Activated effector memory CD4-positive, alpha-beta T cell treated with anti-CD3 and anti-CD28 coated beads, Interleukin-2, amount 50 U/mL, for 16 hours (primary cell): ENCODE results near the gene MORC3.
"Not testable (repeated sequence)": the region's sequence is repeated elsewhere in the genome, so short reads cannot be mapped to it uniquely, and the experiment has no call there.

Experiments
- DNase-seq: peaks from one replicate; pipeline ENCODE4 v3.0.0-alpha.2; 2020

Gene MORC3

DNA sequence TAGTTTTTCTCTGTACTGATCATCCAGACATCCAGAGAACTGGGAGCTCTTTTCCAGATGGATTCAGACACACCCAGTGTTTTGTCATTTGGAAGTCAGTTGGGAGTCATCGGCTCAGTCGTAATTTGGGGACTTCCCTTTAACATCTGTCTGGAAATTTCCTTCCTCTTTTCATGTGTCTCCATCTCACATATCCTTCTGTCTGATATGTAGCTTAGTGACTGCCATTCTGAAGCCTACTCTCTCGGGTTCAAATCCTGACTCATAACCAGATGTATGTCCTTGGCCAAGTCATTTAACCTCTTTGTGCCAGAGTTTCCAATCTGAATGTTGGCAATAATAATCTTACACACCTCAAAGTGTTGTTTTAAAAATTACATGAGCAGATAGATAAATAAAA lies 3.0 kb downstream of the MORC3 start:
- no peak for DNase-seq

DNA sequence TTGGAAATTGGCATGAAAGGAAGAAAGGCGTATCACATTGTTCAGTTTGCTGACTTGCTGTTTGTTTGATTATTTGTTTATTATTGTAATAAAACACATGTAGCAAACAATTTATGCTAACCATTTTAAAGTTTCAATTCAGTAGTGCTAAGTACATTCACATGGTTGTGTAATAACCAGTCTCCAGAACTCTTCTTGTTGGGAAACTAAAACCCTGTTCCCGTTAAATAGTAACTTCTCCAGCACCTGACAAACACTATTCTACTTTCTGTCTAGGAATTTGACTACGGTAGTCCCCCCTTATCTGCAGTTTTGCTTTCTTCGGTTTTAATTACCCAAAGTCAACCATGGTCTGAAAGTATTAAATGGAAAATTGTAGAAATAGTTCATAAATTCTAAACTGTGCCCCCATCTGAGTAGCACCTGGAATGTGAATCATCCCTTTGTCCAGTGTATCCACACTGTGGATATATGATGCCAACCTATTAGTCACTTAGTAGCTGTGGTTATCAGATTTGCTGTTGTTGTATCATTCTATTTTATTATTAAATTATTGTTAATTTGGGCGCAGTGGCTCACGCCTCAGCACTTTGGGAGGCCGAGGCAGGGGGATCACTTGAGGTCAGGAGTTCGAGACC lies 5.5 kb downstream of the MORC3 start:
- DNase-seq, result no peak

DNA sequence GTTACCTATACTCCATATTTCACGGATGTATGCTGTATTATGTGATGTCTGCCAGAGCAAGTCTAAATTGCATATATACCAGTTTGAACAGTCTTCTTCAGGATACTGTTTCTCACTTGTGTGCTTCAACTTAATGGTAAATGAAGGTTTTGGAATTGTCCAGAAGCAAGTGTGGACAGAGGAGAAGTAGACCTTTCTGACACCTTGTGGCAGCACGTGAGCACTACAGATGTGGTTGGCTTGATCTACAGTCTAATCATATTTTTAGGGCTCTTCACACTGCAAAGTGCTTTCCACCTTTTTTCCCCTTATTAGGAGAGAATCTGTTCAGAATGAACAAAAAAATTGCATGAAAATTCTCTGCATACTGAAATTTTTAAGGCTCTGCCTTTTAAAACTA lies 10.9 kb downstream of the MORC3 start:
- DNase-seq, result peak; percentile 79

DNA sequence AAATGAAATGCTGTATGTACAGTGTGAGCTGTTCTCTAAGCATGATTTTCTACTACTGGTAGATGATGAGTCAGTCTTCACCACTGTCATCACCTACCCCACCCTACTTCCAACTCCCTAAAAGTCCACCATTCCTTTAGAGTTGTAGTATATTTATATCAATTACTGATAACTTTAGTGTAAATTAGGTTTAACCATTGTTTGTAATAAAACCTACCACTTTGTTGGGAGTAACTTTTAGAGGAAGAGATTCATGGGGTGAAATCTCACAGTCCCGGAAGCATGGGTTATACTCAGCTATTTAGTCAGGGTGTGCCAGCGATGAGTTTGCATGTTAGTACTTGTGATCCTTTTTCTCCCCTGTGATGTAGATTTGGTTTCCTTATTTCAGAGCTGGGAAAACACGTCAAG lies 17.1 kb downstream of the MORC3 start:
- no peak for DNase-seq

DNA sequence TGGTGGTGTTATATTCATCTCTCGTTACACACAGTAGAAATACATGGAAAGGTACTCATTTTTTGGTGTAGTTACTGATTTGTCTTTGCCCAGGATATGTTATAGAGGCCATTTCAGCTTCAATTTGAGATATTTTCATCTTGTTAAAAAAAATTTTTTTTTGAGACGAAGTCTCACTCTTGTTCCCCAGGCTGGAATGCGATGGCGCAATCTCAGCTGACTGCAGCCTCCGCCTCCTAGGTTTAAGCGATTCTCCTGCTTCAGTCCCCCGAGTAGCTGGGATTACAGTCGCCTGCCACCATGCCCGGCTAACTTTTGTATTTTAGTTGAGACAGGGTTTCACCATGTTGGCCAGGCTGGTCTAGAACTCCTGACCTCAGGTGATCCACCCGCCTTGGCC lies 19.0 kb downstream of the MORC3 start:
- no peak for DNase-seq

DNA sequence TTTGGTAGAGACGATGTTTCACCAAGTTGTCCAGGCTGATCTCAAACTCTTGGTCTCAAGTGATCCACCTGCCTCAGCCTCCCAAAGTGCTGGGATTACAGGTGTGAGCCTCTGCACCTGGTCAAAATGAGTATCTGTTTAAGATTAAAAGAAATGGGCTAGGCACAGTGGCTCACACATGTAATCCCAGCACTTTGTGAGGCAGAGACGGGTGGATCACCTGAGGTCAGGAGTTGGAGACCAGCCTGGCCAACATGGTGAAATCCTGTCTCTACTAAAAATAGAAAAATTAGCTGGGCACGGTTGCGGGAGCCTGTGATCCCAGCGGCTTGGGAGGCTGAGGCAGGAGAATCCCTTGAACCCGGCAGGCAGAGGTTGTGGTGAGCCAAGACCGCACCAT lies 22.6 kb downstream of the MORC3 start:
- not testable (repeated sequence) for DNase-seq

DNA sequence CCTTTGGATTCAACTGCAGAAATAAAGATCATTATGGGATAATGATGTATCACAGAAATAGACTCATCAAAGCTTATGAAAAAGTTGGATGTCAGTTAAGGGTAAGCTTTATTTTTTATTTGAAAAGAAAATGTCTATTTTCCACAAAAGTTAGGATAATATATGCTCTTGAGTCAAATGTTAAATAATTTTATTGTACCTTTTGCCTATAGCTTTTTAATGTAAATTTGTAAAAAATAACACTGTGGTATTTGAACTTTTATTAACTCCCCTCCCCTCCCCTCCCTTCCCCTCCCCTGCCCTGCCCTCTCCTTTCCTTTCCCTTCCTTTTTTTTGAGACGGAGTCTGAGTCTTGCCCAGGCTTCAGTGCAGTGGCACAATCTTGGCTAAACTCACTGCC lies 24.9 kb downstream of the MORC3 start:
- no peak for DNase-seq

DNA sequence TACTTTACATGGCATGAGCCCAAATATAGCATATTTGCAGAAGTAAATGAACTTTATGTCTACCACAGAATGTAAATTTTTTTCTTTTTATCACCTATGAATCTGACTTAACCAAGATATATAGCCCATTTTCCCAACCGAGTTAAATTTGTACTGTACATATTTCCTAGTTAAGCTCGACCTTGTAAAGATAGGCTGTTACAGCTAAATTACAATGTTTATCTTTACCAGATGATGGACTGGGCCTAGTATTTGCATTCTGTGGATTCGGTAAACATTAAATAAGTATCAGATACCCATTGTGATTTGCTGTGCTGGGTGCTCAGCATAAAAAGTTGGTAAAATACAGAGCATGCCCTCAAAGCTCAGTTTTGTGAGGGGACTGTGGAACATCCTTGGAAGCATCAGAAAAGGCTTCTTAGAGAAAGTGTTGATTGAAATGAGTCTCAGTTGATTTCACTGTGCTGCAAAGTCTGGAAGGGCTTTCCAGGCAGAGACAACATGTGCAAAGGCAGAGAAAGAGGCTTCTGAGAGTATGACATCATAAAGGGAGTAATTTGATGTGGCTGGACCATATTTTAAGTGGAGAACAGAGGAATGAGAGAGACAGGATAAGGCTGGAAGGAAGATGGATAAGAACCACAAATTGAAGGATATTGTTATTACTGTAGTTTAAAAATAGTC lies 27.4 kb downstream of the MORC3 start:
- DNase-seq, result no peak

DNA sequence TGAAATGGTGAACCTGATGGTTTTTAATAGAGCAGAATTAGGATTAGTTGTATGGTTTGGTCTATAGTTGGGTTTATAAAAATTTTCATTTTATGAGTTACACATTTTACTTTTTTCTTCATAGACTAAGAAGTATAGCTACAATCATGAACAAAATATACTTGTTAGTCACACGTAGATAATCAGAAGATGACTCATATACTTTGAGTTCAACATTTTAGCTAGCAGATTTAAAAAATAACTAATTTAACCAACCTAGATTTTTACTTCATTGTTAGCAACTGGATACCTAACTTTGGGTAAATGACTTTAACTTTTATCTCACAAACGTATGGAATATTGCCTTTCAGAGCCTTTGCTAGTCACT lies 27.9 kb downstream of the MORC3 start:
- no peak for DNase-seq

DNA sequence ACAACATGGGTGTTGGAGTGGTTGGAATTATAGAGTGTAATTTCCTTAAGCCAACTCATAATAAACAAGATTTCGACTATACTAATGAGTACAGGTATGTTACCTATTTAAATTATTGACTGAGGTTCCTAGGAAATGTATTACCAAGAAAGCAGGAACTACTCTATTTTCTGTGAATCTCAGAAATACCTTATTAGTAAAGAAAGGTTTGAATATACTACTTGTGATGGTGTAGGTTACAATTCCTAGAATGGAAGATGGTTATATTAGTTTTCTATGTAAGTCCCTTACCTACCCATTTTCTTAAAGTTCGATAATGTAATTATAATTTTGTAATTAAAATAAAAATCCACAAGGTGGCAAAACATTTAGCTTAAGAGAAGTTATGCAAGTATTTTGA lies 29.3 kb downstream of the MORC3 start:
- DNase-seq, result no peak

DNA sequence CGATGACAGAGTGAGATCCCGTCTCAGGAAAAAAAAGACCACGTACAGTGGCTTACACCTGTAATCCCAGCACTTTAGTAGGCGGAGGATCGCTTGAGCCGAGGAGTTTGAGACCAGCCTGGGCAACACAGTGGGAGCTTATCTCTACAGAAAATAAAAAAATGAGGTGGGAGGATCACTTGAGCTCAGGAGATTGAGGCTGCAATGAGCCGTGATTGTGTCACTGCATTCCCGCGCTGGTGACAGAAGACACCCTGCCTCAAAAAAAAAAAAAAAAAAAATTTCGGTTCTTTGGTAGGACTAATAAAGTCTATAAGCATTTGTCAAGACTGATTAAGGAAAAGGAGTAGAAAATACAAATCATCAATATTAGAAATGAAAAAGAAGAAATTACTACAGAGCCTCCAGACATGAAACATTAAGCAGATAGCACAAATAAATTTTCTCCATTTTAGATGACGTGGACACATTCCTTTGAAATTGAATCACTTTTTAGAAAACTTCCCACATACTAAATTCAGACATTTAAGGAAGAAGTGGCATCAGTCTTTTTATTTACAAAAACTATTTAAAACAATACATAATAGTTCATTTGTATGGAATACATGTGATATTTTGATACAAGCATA lies 30.4 kb downstream of the MORC3 start:
- no peak for DNase-seq

DNA sequence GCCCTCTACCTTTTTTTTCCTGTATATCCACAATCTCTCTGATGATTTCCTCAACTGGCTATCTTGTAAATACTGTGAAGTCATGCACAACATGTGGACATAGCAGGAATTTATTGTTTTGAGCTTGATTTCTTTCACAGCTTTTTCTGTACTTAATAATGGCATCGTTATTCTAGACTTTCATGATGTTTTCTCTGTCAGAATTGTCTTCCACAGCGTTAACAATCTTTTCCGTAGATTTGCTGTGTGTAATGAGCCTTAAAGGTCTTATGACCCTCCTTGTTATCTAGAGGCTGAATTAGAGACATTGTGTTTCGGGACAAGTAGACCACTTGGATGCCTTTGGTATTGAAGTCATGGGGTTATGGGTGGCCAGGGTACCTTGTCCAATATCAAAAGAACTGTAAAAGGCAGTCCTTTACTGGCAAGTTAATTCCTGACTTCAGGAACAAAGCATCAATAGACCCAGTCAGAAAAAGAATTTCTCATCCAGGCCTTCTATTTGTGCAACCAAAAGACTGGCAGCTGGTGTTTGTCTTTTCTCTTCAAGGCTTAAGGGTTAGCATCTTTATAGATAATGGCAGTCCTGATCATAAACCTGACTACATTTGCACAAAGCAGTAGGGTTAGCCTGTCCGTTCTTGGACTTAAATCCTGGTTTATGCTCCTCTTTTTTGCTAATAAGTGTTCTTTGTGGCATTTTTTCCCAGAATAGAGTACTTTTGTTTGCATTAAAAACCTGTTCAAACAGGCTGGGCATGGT lies 35.1 kb downstream of the MORC3 start:
- DNase-seq, result no peak

DNA sequence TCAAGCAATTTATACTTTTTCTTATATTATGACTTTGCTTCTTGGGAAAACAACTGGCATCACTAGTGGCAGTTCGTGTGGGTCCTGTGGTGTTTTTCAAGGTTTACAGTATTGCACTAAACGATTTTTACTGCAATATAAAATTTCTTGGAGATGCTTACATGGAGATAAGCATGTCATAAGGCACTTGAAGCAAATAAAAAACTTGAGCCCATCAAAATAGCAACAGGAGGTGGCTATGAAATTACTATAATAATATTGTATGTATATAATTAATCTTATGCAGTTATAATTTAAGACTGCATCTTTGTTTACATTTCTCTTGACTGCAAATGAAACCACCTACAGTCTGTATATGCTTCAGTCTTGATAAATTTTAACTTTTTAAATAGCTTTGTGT lies 35.9 kb downstream of the MORC3 start:
- DNase-seq, result no peak

DNA sequence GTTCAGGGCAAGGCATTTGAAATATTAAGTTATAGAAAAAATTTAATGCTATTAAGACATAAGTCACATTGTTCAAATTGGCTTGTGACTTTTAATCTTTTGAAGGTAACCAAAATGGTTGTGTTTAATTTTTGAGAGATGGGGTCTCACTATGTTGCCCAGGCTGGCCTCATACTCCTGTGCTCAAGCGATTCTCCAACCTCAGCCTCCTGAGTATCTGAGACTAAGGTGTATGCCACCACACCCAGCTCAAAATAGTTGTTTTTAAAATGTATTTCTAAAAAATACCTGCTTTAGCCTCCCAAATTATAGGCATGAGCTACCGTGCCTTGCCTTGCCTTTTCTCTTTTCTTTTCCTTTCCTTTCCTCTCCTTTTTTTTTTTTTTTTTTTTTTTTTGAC lies 39.2 kb downstream of the MORC3 start:
- DNase-seq, result no peak

DNA sequence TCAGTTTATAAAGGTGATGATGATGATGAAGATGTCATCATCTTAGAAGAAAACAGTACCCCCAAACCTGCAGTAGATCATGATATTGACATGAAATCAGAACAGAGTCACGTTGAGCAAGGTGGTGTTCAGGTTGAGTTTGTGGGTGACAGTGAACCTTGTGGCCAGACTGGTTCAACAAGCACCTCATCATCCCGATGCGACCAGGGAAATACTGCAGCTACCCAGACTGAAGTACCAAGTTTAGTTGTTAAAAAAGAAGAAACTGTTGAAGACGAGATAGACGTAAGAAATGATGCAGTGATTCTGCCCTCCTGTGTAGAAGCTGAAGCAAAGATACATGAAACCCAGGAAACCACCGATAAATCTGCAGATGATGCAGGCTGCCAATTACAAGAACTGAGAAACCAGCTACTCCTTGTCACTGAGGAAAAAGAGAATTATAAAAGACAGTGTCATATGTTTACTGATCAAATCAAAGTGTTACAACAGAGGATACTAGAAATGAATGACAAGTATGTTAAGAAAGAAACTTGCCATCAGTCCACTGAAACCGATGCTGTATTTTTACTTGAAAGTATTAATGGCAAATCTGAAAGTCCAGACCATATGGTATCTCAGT lies 49.2 kb downstream of the MORC3 start:
- no peak for DNase-seq

DNA sequence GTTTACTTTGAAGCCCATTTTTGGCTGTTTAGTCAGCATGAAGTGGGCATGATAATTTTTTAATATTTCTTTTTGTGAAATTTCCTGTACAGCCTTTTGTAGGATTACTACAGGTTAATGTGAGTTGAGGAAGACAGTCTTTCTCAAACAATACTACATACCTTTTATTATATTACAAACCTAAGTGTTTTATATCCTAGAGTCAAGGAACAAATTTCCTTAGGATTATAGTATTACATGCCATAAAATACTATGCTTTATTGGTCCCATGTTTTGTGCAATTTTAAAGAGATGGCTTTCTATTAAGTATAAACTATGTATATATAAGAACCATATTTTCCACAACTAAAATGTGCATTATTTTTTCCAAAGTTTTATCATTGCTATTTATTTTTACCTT lies 56.0 kb downstream of the MORC3 start:
- DNase-seq, result no peak

DNA sequence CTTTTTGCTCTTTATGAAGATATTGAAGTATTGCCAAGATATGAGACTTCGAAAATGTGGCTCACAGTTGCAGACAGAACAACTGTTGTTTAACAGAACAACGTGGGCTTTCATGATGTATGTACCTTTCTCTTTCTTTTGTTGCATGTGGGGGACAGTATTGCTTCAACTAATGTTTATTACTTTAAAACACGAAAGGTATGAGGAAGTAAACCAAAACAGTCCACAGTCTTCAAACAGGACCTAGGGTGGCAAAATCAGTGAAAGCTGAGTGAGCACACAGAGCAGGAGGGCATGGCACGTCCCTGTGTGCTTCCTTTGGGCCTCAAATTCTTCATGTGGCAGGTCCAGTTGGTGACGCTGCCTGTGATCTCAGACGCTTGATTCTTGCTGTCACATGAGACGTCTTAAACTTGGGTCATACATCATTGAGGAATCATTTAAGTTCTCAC lies 57.4 kb downstream of the MORC3 start:
- no peak for DNase-seq

DNA sequence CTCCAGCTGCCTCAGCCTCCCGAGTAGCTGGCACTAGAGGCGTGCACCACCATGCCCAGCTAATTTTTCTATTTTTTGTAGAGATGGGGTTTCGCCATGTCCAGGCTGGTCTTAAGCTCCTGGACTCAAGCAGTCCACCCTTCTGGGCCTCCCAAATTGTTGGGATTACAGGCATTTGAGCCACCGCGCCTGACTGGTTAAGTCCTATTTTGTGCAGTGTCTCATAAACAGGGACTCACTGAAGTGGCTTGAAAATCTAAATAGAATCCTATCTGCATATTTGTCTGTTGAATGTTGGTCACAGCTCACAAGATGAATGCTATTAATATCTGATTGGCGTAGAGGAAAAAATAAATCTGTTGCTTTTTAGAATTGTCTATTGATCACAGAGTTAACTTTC lies 59.3 kb downstream of the MORC3 start:
- DNase-seq, result no peak

DNA sequence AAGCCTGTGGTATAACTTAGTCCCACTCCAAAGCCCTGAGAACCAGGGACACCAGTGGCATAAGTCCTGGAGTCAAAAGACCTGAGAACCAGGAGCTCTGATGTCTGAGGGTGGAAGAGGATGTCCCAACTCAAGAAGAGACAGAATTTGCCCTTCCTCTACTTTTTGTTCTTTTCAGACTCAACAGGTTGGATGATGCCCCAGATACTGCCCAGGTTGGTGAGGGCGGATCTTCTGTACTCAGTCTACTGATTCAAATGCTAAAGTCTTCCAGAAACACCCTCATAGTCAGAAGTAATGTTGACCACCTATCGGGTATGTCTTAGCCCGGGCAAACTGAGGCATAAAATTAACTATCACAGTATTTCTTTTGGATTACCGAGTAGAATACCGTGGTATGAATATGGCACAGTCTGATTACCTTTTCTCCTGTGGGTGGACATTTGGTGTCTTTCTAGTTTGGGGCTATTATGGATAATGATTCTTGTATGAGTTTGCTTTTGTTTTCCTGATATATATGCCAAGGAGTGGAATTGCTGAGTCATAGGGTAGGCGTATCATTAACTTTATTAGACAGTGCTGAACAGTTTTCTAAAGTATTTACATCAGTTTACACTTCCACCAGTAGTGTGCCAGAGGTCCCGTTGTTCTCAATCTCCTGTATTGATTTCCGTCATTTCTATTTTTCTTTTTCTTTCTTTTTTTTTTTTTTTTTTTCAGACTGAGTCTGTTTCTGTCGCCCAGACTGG lies 62.0 kb downstream of the MORC3 start:
- DNase-seq, result no peak

DNA sequence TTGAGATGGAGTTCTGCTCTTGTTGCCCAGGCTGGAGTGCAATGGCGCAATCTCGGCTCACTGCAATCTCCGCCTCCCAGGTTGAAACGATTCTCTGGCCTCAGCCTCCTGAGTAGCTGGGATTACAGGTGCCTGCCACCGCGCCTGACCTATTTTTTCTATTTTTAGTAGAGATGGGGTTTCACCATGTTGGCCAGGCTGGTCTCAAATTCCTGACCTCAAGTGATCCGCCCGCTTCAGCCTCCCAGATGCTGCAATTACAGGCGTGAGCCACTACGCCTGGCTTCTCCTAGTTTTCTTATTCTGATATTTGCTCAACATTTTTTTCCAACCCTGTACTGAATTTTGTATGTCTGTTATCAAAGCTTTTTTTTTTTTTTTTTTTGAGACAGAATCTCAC lies 62.7 kb downstream of the MORC3 start:
- not testable (repeated sequence) for DNase-seq

DNA sequence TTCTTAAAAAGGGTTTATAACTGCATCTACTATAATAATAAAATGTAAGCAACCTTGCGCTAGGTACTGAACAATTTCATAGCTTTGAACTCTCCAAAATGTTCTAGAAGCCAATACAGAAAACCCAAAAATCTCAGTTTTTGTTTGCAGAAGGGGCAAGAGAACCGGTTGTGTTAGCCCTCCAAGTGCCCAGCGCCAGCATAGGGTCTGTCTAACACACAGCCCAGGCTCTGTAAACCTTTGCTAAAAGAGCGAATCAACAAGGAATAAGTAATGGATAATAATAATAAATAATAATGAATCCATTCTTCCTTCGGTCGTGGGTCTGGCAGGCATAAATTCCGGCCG lies 64.9 kb downstream of the MORC3 start:
- DNase-seq, result no peak

DNA sequence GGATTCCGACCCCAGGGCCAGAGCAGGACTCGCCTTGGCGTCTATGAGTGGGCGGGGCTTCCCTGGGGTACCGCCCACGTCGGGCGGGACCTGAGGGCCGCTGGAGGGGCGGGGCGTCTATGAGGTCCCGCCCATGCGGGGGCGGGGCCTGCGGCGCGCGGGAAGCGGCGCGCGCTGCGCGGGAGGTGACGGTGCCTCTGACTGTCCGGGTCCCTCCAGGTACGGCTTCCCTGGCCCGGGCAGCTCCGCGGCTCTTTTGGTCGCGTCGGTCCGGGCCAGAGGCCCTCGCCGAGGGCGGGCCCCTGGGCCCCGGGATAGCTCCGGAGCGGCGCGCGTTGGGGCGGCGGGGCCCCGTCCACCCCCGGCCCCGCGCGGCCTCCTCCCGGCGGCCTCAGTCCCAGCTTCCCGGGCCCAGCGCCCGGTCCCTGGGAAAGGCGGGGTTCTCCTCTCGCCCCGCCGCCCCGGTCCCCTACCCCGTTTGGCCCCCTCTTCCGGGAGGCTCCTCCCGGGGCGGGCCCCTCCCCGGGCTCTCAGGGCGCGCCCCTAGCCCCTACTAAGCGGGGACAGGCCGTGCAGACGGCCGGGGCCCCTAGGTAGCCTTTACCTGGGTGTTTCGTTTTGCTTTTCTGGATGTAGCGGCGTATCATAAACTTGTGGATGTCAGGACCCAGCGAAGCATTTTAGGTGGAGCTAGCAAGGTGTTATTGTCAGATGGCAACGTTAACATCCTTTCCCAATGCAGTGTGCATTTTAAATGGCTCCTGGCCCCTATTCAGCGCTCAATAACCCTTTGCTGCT lies 65.4 kb downstream of the MORC3 start, which contains the start of gene CHAF1B:
Gene CHAF1B, plus strand, starts transcription at position 160 of the 798 bp plus-strand sequence. CDS start 745 bp downstream, outside the sequence.
- DNase-seq, result peak; percentile 93
